Measurements from ENCODE around the gene CYP2C9.
"Not testable (repeated sequence)": the region's sequence is repeated elsewhere in the genome, so short reads cannot be mapped to it uniquely, and the experiment has no call there.

DNA sequence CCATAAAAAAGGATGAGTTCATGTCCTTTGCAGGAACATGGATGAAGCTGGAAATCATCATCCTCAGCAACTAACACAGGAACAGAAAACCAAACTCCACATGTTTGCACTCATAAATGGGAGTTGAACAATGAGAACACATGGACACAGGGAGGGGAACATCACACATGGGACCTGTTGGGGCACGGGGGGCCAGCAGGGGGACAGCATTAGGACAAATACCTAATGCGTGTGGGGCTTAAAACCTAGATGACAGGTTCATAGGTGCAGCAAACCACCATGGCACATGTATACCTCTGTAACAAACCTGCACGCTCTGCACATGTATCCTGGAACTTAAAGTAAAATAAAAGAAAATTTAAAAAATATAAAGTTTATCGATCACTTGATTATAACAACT, 7.7 kb downstream of the CYP2C9 start:
- TF ChIP-seq, protein P1, sequence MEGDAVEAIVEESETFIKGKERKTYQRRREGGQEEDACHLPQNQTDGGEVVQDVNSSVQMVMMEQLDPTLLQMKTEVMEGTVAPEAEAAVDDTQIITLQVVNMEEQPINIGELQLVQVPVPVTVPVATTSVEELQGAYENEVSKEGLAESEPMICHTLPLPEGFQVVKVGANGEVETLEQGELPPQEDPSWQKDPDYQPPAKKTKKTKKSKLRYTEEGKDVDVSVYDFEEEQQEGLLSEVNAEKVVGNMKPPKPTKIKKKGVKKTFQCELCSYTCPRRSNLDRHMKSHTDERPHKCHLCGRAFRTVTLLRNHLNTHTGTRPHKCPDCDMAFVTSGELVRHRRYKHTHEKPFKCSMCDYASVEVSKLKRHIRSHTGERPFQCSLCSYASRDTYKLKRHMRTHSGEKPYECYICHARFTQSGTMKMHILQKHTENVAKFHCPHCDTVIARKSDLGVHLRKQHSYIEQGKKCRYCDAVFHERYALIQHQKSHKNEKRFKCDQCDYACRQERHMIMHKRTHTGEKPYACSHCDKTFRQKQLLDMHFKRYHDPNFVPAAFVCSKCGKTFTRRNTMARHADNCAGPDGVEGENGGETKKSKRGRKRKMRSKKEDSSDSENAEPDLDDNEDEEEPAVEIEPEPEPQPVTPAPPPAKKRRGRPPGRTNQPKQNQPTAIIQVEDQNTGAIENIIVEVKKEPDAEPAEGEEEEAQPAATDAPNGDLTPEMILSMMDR (IDR thresholded peaks at IDR 0.05; ENCODE audit: low read depth, low read length, poor library complexity, severe bottlenecking), result not testable (repeated sequence)
- TF ChIP-seq EZH2phosphoT487 (IDR thresholded peaks at IDR 0.05; ENCODE audit: borderline replicate concordance, low read length), result not testable (repeated sequence)

Data from DOHH2 (cell line).